Fibroblast of lung (primary cell): ENCODE data around the gene CFAP141. TPM values are rescaled to one million over a fixed set of nuclear protein-coding genes. Genes with fewer than 3 reads are reported as not detected.

ENCODE experiments used
- DNase-seq, 2 donors: peaks; one replicate each; pipeline versions ENCODE4 v3.0.0 to v3.0.0-alpha.2; 2010; ENCODE audit warnings: low read depth in 2 of 2
- H2AFZ ChIP-seq: 2 replicates; pipeline ENCODE4 v1.5.1; 2012; ENCODE audit warnings: low read length, control low read depth, inconsistent platforms
- H3K27ac ChIP-seq: 2 replicates; pipeline ENCODE4 v1.5.1; 2011; ENCODE audit warnings: low read length, control low read depth; ENCODE audit not compliant: insufficient read depth
- H3K27me3 ChIP-seq: 2 replicates; pipeline ENCODE4 v1.5.1; 2011; ENCODE audit warnings: mild to moderate bottlenecking, low read length; ENCODE audit not compliant: control insufficient read depth, insufficient read depth
- H3K36me3 ChIP-seq: 2 replicates; pipeline ENCODE4 v1.5.1; 2011; ENCODE audit warnings: low read length; ENCODE audit not compliant: control insufficient read depth, insufficient read depth
- H3K4me1 ChIP-seq: 2 replicates; pipeline ENCODE4 v1.5.1; 2011; ENCODE audit warnings: low read length; ENCODE audit not compliant: control insufficient read depth, insufficient read depth; ENCODE audit errors: extremely low read depth
- H3K4me2 ChIP-seq: 2 replicates; pipeline ENCODE4 v1.5.1; 2011; ENCODE audit warnings: low read length, control low read depth; ENCODE audit not compliant: insufficient read depth; ENCODE audit errors: extremely low read depth
- H3K4me3 ChIP-seq, 4 experiments: fragments of 200-600 bp in 1 of 4; sonication (generic) in 1 of 4; replicated peaks in 1 of 4; 2 replicates each; pipeline ENCODE4 v1.5.1; 2011 to 2016; ENCODE audit warnings: low read length in 4 of 4, low read depth in 3 of 4, mild to moderate bottlenecking in 3 of 4, control low read depth in 2 of 4, inconsistent platforms in 1 of 4, mixed read lengths in 1 of 4; ENCODE audit not compliant: insufficient read depth in 1 of 4; ENCODE audit errors: control extremely low read depth in 1 of 4
- H3K79me2 ChIP-seq: 2 replicates; pipeline ENCODE4 v1.5.1; 2012; ENCODE audit warnings: mild to moderate bottlenecking, low read length, inconsistent platforms; ENCODE audit not compliant: control insufficient read depth, insufficient read depth
- H3K9ac ChIP-seq: 2 replicates; pipeline ENCODE4 v1.5.1; 2011; ENCODE audit warnings: mild to moderate bottlenecking, low read length, control low read depth; ENCODE audit not compliant: insufficient read depth
- H3K9me3 ChIP-seq: 2 replicates; pipeline ENCODE4 v1.5.1; 2012; ENCODE audit warnings: low read depth, low read length; ENCODE audit not compliant: control insufficient read depth, insufficient read depth
- H4K20me1 ChIP-seq: 2 replicates; pipeline ENCODE4 v1.5.1; 2011; ENCODE audit warnings: low read length; ENCODE audit not compliant: control insufficient read depth, insufficient read depth; ENCODE audit errors: extremely low read depth
- CTCF ChIP-seq, 2 donors: IDR thresholded peaks in 1 of 2; conservative IDR thresholded peaks in 1 of 2; 1 replicate in 1 of 2; 2 replicates in 1 of 2; pipeline ENCODE4 v1.5.1; 2011 to 2012; ENCODE audit warnings: low read length in 2 of 2, control low read depth in 1 of 2, inconsistent platforms in 1 of 2, low read depth in 1 of 2, mild to moderate bottlenecking in 1 of 2
- EZH2 ChIP-seq: IDR thresholded peaks from 2 replicates; pipeline ENCODE4 v1.5.1; 2012; ENCODE audit warnings: low read length, control low read depth, mild to moderate bottlenecking; ENCODE audit errors: missing control alignments
- polyA plus RNA-seq, 2 donors: library from polyadenylated mRNA; depleted of rRNA in 1 of 2; stranded (reverse) in 1 of 2; unstranded in 1 of 2; fragments of >200 nt; gene quantifications; 2 replicates each; pipeline ENCODE4 v1.2.1, GENCODE V29; 2011 to 2012; ENCODE audit warnings: missing spikeins in 1 of 2
- total RNA-seq: library from RNA; depleted of rRNA; stranded (reverse); fragments of >200 nt; gene quantifications from 2 replicates; pipeline ENCODE4 v1.2.1, GENCODE V29; 2014

The CFAP141 gene
- total and polyA plus RNA-seq, 2 donors (not counting 1 experiment from before 2014, with no cell fraction given): not detected

- Histone ChIP-seq H2AFZ (no peak overlapping the region), H3K4me2 (peak overlapping the region; percentile 84), H3K27ac (peak overlapping the region; percentile 93), H3K4me3 (peak overlapping the region; percentile 68 to 91 (median 79)), H3K4me1 (peaks cover 7% of the 10 kb centered on the region), H3K9ac (no peak overlapping the region), H3K9me3 (no peaks in the 10 kb centered on the region), H3K36me3 (peaks cover 4% of the 10 kb centered on the region), H3K79me2 (peaks cover 90% of the 10 kb centered on the region), H4K20me1 (peaks cover 3% of the 10 kb centered on the region), H3K27me3 (no peaks in the 10 kb centered on the region)
- no peak for DNase-seq
- TF ChIP-seq EZH2: no peak
- no peak for TF ChIP-seq CTCF (conservative IDR thresholded peaks at IDR 0.05 in 1 of 2, IDR thresholded peaks at IDR 0.05 in 1 of 2; ENCODE audit: low read depth in 1 of 2, low read length in 2 of 2)
Measured at GRCh38 chr1:154222518-154222917, 16.4 kb upstream of the CFAP141 start.

GRCh38 chr1:154221278-154222001 is 15.3 kb upstream of the CFAP141 start:
- TF ChIP-seq CTCF (conservative IDR thresholded peaks at IDR 0.05 in 1 of 2, IDR thresholded peaks at IDR 0.05 in 1 of 2; ENCODE audit: low read depth in 1 of 2, low read length in 2 of 2): no peak
- TF ChIP-seq EZH2: no peak
- H3K4me1 ChIP-seq: peaks cover 7% of the 10 kb centered on the region
- peaks cover 3% of the 10 kb centered on the region for H4K20me1 ChIP-seq
- H3K27ac ChIP-seq: peak overlapping the region; percentile 93
- H3K4me3 ChIP-seq: peak overlapping the region; percentile 68 to 91 (median 79)
- peaks cover 4% of the 10 kb centered on the region for H3K36me3 ChIP-seq
- peak overlapping the region; percentile 84 for H3K4me2 ChIP-seq
- H3K9me3 ChIP-seq: no peaks in the 10 kb centered on the region
- peak; percentile 79 to 83 for DNase-seq
- peak overlapping the region; percentile 98 for H3K9ac ChIP-seq
- no peaks in the 10 kb centered on the region for H3K27me3 ChIP-seq
- peaks cover 91% of the 10 kb centered on the region for H3K79me2 ChIP-seq
- no peak overlapping the region for H2AFZ ChIP-seq

GRCh38 chr1:154220970-154221277 is 14.8 kb upstream of the CFAP141 start:
- Histone ChIP-seq H2AFZ (no peak overlapping the region), H3K79me2 (peaks cover 90% of the 10 kb centered on the region)

More at GRCh38 chr1:154220970-154221277, 14.8 kb upstream of the CFAP141 start:
- TF ChIP-seq CTCF (conservative IDR thresholded peaks at IDR 0.05 in 1 of 2, IDR thresholded peaks at IDR 0.05 in 1 of 2; ENCODE audit: low read depth in 1 of 2, low read length in 2 of 2): no peak
- no peak for TF ChIP-seq EZH2
- peaks cover 3% of the 10 kb centered on the region for H4K20me1 ChIP-seq
- no peaks in the 10 kb centered on the region for H3K9me3 ChIP-seq
- peak overlapping the region; percentile 98 for H3K9ac ChIP-seq
- peaks cover 7% of the 10 kb centered on the region for H3K4me1 ChIP-seq
- no peak for DNase-seq
- H3K4me3 ChIP-seq: peak overlapping the region; percentile 68 to 91 (median 79)
- H3K4me2 ChIP-seq: no peak overlapping the region
- H3K27me3 ChIP-seq: no peaks in the 10 kb centered on the region
- peaks cover 4% of the 10 kb centered on the region for H3K36me3 ChIP-seq
- peak overlapping the region; percentile 93 for H3K27ac ChIP-seq
